ENCODE measurements around the gene JTB. TPM values are rescaled to one million over a fixed set of nuclear protein-coding genes. Genes with fewer than 3 reads are reported as not detected.

Gene JTB
- polyA plus RNA-seq, 3 donors, result 150 to 391 (median 312) TPM

DNA sequence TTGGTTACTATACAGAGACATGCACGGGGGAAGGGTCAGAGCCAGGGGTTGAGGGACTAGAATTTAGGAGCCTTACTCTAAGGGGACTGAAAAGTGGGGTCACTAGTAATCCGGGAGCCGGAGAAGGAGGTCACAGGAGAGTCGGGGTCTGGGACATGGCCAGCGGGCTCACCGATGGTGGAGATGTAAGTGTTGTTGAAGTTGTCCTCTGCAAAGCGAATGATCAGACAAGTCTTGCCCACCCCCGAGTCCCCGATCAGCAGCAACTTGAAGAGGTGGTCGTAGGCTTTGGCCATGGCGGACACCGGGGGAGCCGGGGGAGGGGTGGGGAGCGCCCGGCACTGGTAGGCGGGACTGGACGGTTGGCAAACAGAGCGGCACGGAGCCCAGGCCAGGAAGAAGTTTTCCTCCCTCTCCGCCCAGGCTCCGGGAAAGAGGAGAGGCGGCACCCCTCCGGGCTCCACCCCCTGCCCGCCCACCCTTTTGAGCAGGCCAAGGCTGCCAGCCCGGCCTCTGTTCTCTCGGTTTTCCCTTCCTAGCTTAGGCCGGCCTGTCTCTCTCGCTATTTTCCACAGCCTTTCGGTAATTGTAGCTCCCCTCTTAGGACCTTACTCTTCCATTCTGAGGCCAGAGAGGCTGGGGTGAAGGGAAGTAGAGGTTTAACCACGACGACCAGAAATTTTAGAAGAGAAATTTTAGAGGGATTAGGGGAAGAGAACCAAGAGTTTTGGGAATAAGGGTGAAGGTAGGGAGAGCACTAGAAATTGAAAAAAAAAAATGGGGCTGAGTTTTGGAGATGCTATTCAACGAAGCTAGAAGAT, 8.7 kb upstream of the JTB start, which contains the start of gene RAB13:
Gene RAB13, minus strand, starts transcription at position 399 of the 821 bp plus-strand sequence. Its CDS starts 103 bp downstream, at position 296.
- peaks cover 7% of the 10 kb centered on the region for H3K79me2 ChIP-seq (ENCODE audit: insufficient read depth, low read length)
- intact Hi-C loops (cut with micrococcal nuclease), result loop anchor here (2.0 to 5.0 kb wide), 5 partner anchors 64 to 475 kb away; partner anchors contain the start of genes GATAD2B (in 1 of the 2) and NPR1 (in 1 of the 2)
- Mint-ChIP-seq H3K27me3 (ENCODE audit: low read depth in 3 of 3) (peaks cover 2 to 6% (median 2%) of the 10 kb centered on the region in 3 donors), H3K36me3 (peaks cover 0 to under 1% of the 10 kb centered on the region in 2 donors), H3K9me3 (peaks cover 0 to 2% (median 0%) of the 10 kb centered on the region in 7 donors), H3K27ac (peak within 1 kb of the TSS; percentile 77 to 90 (median 83)), H3K4me1 (peaks cover 50% of the 10 kb centered on the region), H3K4me3 (peak within 1 kb of the TSS; percentile 80 to 95)
- peak within 1 kb of the TSS; percentile 86 for H3K4me2 ChIP-seq (replicated peaks; ENCODE audit: extremely low read depth, low read length, poor library complexity, severe bottlenecking)
- H3K9me3 ChIP-seq (replicated peaks in 1 of 2; ENCODE audit: control insufficient read depth in 1 of 2, insufficient read depth in 1 of 2, low read length in 2 of 2), result no peaks in the 10 kb centered on the region
- peak within 1 kb of the TSS; percentile 83 for H2AFZ ChIP-seq (ENCODE audit: insufficient read depth, low read depth, low read length, poor library complexity, severe bottlenecking)
- H3K9ac ChIP-seq (ENCODE audit: insufficient read depth, low read length, poor library complexity, severe bottlenecking), result peak within 1 kb of the TSS; percentile 29
- H3K4me3 ChIP-seq (replicated peaks in 1 of 3; ENCODE audit: low read depth in 2 of 3, low read length in 3 of 3), result peak within 1 kb of the TSS; percentile 41 to 78 (median 57)
- no peaks in the 10 kb centered on the region for H3K36me3 ChIP-seq (replicated peaks in 1 of 2; ENCODE audit: control insufficient read depth in 1 of 2, insufficient read depth in 2 of 2, low read length in 2 of 2)
- H3K27me3 ChIP-seq (ENCODE audit: control insufficient read depth in 2 of 2, insufficient read depth in 2 of 2, low read length in 2 of 2), result no peaks in the 10 kb centered on the region
- peak within 1 kb of the TSS in 1 of 2 donors; percentile 9 for H3K27ac ChIP-seq (ENCODE audit: low read depth in 1 of 2, low read length in 2 of 2)
- WGBS (ENCODE audit: insufficient coverage), result 1% methylated on average over 11 of the region's 32 CpGs
- H3K4me1 ChIP-seq (ENCODE audit: control insufficient read depth in 1 of 2, insufficient read depth in 2 of 2, low read length in 2 of 2), result peaks cover 38 to 49% of the 10 kb centered on the region in 2 donors
- no peak for TF ChIP-seq CTCF (IDR thresholded peaks at IDR 0.05)
- peak in 1 of 3 donors; percentile 20 for DNase-seq
- H4K20me1 ChIP-seq (ENCODE audit: insufficient read depth, low read length), result no peaks in the 10 kb centered on the region

GRCh38 chr1:153985341-153985912, 8.0 kb upstream of the JTB start:
- peak overlapping the region; percentile 83 for H2AFZ ChIP-seq (ENCODE audit: insufficient read depth, low read depth, low read length, poor library complexity, severe bottlenecking)
- H3K9ac ChIP-seq (ENCODE audit: insufficient read depth, low read length, poor library complexity, severe bottlenecking), result peak overlapping the region; percentile 25
- no peaks in the 10 kb centered on the region for H3K79me2 ChIP-seq (ENCODE audit: insufficient read depth, low read length)
- no peaks in the 10 kb centered on the region for H4K20me1 ChIP-seq (ENCODE audit: insufficient read depth, low read length)
- H3K4me2 ChIP-seq (replicated peaks; ENCODE audit: extremely low read depth, low read length, poor library complexity, severe bottlenecking), result peak overlapping the region; percentile 86
- intact Hi-C loops (cut with micrococcal nuclease), result loop anchor here (5.0 kb wide), 3 partner anchors 63 to 308 kb away; partner anchors contain the start of genes GATAD2B (in 1 of the 2) and NPR1 (in 1 of the 2)
- Mint-ChIP-seq H3K27ac (peak overlapping the region; percentile 20 to 88 (median 74)), H3K9me3 (peaks cover 0 to 2% (median 0%) of the 10 kb centered on the region in 7 donors), H3K4me3 (peak overlapping the region; percentile 80 to 95), H3K27me3 (ENCODE audit: low read depth in 3 of 3) (peaks cover 2 to 6% (median 2%) of the 10 kb centered on the region in 3 donors), H3K36me3 (no peaks in the 10 kb centered on the region), H3K4me1 (peaks cover 49% of the 10 kb centered on the region)
- DNase-seq, result peak; percentile 70 to 95 (median 81)
- TF ChIP-seq CTCF (IDR thresholded peaks at IDR 0.05), result no peak
- 29% methylated on average over 5 of the region's 7 CpGs for WGBS (ENCODE audit: insufficient coverage)
- H3K4me3 ChIP-seq (replicated peaks in 1 of 3; ENCODE audit: low read depth in 2 of 3, low read length in 3 of 3), result peak overlapping the region in 1 of 3 experiments; percentile 78
- no peak overlapping the region for H3K27ac ChIP-seq (ENCODE audit: low read depth in 1 of 2, low read length in 2 of 2)
- H3K9me3 ChIP-seq (replicated peaks in 1 of 2; ENCODE audit: control insufficient read depth in 1 of 2, insufficient read depth in 1 of 2, low read length in 2 of 2), result no peaks in the 10 kb centered on the region
- H3K27me3 ChIP-seq (ENCODE audit: control insufficient read depth in 2 of 2, insufficient read depth in 2 of 2, low read length in 2 of 2), result no peaks in the 10 kb centered on the region
- no peaks in the 10 kb centered on the region for H3K36me3 ChIP-seq (replicated peaks in 1 of 2; ENCODE audit: control insufficient read depth in 1 of 2, insufficient read depth in 2 of 2, low read length in 2 of 2)
- H3K4me1 ChIP-seq (ENCODE audit: control insufficient read depth in 1 of 2, insufficient read depth in 2 of 2, low read length in 2 of 2), result peaks cover 37 to 49% of the 10 kb centered on the region in 2 donors
